HepG2 (cell line): ENCODE measurements around the gene SLC35E4. TPM values are rescaled to one million over a fixed set of nuclear protein-coding genes. Genes with fewer than 3 reads are reported as not detected.

ENCODE experiments used
- ATAC-seq: fragments of 200-7000 bp; cut with Tn5 transposase; 3 replicates; pipeline ENCODE4 v1.9.1; 2020; ENCODE audit warnings: mild to moderate bottlenecking, moderate library complexity
- BruUV-seq: library from RNA; stranded (reverse); fragments of 400-500 nt; replicated peaks from 2 replicates; lab custom pipeline; 2021; lab: Mats Ljungman, UMichigan
- CTCF ChIA-PET: fragments of 300-600 bp; formaldehyde crosslinking; extraction: SDS; loops from one replicate; lab custom pipeline; 2021; ENCODE audit warnings: low total read pairs, inconsistent platforms, low intra/inter-chr PET ratio; lab: Yijun Ruan, JAX
- POLR2A ChIA-PET: fragments of 350-600 bp; sonication (Branson Sonifier 250); formaldehyde crosslinking; loops from one replicate; lab custom pipeline; 2020; ENCODE audit warnings: antibody characterized with exemption, inconsistent platforms; lab: Yijun Ruan, JAX
- DNase-seq: peaks from one replicate; pipeline ENCODE4 v3.0.0-alpha.2; 2015; ENCODE audit warnings: low spot score
- FAIRE-seq: peaks from 3 replicates; lab custom pipeline; 2011; peaks lifted over from hg19 to GRCh38; lab: Jason Lieb, UNC
- H2AFZ ChIP-seq: one replicate; pipeline ENCODE4 v1.6.1; 2011; ENCODE audit warnings: low read length, inconsistent platforms
- H3K27ac ChIP-seq: fragments of 300-600 bp; 3 replicates; pipeline ENCODE4 v1.8.0; 2011; ENCODE audit warnings: mixed run types, mild to moderate bottlenecking, mixed read lengths, low read length, inconsistent platforms; ENCODE audit not compliant: insufficient read depth; ENCODE audit errors: extremely low read length
- H3K27me3 ChIP-seq, 2 experiments: fragments of 200-600 bp in 1 of 2; 2 replicates in 1 of 2; 3 replicates in 1 of 2; pipeline versions ENCODE4 v1.6.0 to v1.8.0; 2011; ENCODE audit warnings: low read length in 2 of 2, mild to moderate bottlenecking in 2 of 2, moderate library complexity in 2 of 2, inconsistent platforms in 1 of 2; ENCODE audit not compliant: insufficient read depth in 2 of 2, control insufficient read depth in 1 of 2
- H3K36me3 ChIP-seq, 2 experiments: fragments of 200-600 bp in 1 of 2; replicated peaks in 1 of 2; 2 replicates in 1 of 2; 3 replicates in 1 of 2; pipeline versions ENCODE4 v1.5.1 to v1.8.0; 2011; ENCODE audit warnings: low read length in 2 of 2, inconsistent platforms in 1 of 2; ENCODE audit not compliant: insufficient read depth in 2 of 2, control insufficient read depth in 1 of 2
- H3K4me1 ChIP-seq: 2 replicates; pipeline ENCODE4 v1.5.1; 2012; ENCODE audit warnings: low read length, inconsistent platforms; ENCODE audit not compliant: insufficient read depth
- H3K4me2 ChIP-seq: 2 replicates; pipeline ENCODE4 v1.6.0; 2011; ENCODE audit warnings: low read depth, low read length, inconsistent platforms
- H3K4me3 ChIP-seq, 3 experiments: fragments of 200-600 bp in 1 of 3; sonication (generic), shearing (Covaris generic) in 1 of 3; replicated peaks in 1 of 3; 2 replicates each; pipeline ENCODE4 v1.5.1; 2011 to 2016; ENCODE audit warnings: low read length in 3 of 3, inconsistent platforms in 2 of 3, low read depth in 2 of 3, mild to moderate bottlenecking in 2 of 3, control low read depth in 1 of 3, mixed read lengths in 1 of 3; ENCODE audit not compliant: insufficient read depth in 1 of 3
- H3K79me2 ChIP-seq: one replicate; pipeline ENCODE4 v1.6.1; 2011; ENCODE audit warnings: low read length, inconsistent platforms; ENCODE audit not compliant: insufficient read depth
- H3K9ac ChIP-seq: 2 replicates; pipeline ENCODE4 v1.6.0; 2011; ENCODE audit warnings: mild to moderate bottlenecking, low read depth, low read length, inconsistent platforms; ENCODE audit not compliant: insufficient read depth
- H3K9me3 ChIP-seq: 2 replicates; pipeline ENCODE4 v1.5.1; 2012; ENCODE audit warnings: mild to moderate bottlenecking, low read length
- H4K20me1 ChIP-seq: 2 replicates; pipeline ENCODE4 v1.6.0; 2011; ENCODE audit warnings: inconsistent platforms, mild to moderate bottlenecking, low read length, moderate library complexity; ENCODE audit not compliant: insufficient read depth
- ARID2 ChIP-seq: sonication (generic); formaldehyde crosslinking; IDR thresholded peaks from 2 replicates; pipeline ENCODE4 v1.8.1; 2022; ENCODE audit warnings: mild to moderate bottlenecking, missing genetic modification reagents, borderline replicate concordance
- GPN1 ChIP-seq: sonication (generic); formaldehyde crosslinking; IDR thresholded peaks from 2 replicates; pipeline ENCODE4 v1.5.1; 2020; ENCODE audit warnings: missing genetic modification reagents, borderline replicate concordance
- TOPORS ChIP-seq: sonication (generic); formaldehyde crosslinking; IDR thresholded peaks from 2 replicates; pipeline ENCODE4 v1.8.0; 2023; ENCODE audit warnings: mild to moderate bottlenecking, missing genetic modification reagents
- ZNF546 ChIP-seq: sonication (generic); formaldehyde crosslinking; conservative IDR thresholded peaks from 2 replicates; pipeline ENCODE4 v1.8.1; 2023; ENCODE audit warnings: mild to moderate bottlenecking, missing genetic modification reagents
- WGBS: methylation state at CpG from one replicate; pipeline ENCODE4 v1.1.6; 2017; ENCODE audit warnings: low lambda C conversion rate; 5-methylcytosine and 5-hydroxymethylcytosine counted together
- in situ Hi-C: cut with HindIII; loops from 2 replicates; pipeline ENCODE4 v1.10.0; 2017; ENCODE audit warnings: low pct_unique_long_range_greater_than_20kb; ENCODE audit not compliant: extremely low pct_ligation_motif_present
- intact Hi-C: fragments of 100-400 bp; cut with micrococcal nuclease; formaldehyde crosslinking; loops from one replicate; pipeline ENCODE4 v1.10.0; 2022; ENCODE audit not compliant: unreplicated experiment
- polyA plus RNA-seq, 8 experiments: library from polyadenylated mRNA; depleted of rRNA in 3 of 8; stranded (reverse) in 7 of 8; unstranded in 1 of 8; fragments of >200 nt; fragmentation: Illumina TruSeq in 4 of 8; extraction: Trizol in 4 of 8; gene quantifications; 2 replicates each; pipeline versions ENCODE4 v1.2.1 to v1.2.3, GENCODE V29; 2011 to 2016; ENCODE audit warnings: low read depth in 4 of 8, missing spikeins in 1 of 8, mixed read lengths in 1 of 8; ENCODE audit not compliant: insufficient read depth in 1 of 8
- total RNA-seq, 5 experiments: library from RNA; depleted of rRNA; stranded (reverse); fragments of >200 nt; fragmentation: Illumina TruSeq; extraction: Trizol; gene quantifications; 2 replicates each; pipeline ENCODE4 v1.2.3, GENCODE V29; 2016; ENCODE audit warnings: low read depth in 1 of 5
- TF ChIP-seq, protein P1 (sequence below): sonication (generic); formaldehyde crosslinking; IDR thresholded peaks from 2 replicates; pipeline ENCODE4 v1.5.0; 2020; ENCODE audit warnings: mild to moderate bottlenecking, missing genetic modification reagents
- TF ChIP-seq, protein P2 (sequence below): sonication (generic); formaldehyde crosslinking; IDR thresholded peaks from 2 replicates; pipeline ENCODE4 v1.5.0; 2020; ENCODE audit warnings: missing genetic modification reagents

Gene SLC35E4
- total and polyA plus RNA-seq, 2 of the 13 experiments (the other 11 are each of a cell fraction or from before 2014, with no cell fraction given) = 0.07 to 0.15 TPM

DNA sequence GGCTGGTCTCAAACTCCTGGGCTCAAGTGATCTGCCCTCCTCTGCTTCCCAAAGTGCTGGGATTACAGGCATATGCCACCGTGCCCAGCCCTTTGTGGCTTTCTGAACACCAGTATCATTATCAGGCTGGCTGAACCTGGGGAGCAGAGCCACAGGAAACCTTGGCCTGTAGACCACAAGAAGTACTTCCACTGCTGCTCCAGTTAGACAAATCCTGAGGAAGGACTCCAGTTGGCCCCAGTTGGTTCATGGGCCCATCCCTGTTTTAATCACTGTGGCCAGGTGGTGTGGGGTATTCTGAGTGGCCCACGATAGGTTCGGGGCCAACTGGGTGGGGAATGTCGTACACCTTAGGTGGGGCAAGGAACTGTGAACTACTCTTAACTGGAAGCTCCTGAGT, 37.6 kb downstream of the SLC35E4 start (continued):
- TF ChIP-seq, protein P1, sequence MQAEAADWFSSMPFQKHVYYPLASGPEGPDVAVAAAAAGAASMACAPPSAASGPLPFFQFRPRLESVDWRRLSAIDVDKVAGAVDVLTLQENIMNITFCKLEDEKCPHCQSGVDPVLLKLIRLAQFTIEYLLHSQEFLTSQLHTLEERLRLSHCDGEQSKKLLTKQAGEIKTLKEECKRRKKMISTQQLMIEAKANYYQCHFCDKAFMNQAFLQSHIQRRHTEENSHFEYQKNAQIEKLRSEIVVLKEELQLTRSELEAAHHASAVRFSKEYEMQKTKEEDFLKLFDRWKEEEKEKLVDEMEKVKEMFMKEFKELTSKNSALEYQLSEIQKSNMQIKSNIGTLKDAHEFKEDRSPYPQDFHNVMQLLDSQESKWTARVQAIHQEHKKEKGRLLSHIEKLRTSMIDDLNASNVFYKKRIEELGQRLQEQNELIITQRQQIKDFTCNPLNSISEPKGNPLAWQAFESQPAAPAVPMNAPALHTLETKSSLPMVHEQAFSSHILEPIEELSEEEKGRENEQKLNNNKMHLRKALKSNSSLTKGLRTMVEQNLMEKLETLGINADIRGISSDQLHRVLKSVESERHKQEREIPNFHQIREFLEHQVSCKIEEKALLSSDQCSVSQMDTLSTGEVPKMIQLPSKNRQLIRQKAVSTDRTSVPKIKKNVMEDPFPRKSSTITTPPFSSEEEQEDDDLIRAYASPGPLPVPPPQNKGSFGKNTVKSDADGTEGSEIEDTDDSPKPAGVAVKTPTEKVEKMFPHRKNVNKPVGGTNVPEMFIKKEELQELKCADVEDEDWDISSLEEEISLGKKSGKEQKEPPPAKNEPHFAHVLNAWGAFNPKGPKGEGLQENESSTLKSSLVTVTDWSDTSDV = no peak
- TF ChIP-seq, all 625 proteins: peak for 0

DNA sequence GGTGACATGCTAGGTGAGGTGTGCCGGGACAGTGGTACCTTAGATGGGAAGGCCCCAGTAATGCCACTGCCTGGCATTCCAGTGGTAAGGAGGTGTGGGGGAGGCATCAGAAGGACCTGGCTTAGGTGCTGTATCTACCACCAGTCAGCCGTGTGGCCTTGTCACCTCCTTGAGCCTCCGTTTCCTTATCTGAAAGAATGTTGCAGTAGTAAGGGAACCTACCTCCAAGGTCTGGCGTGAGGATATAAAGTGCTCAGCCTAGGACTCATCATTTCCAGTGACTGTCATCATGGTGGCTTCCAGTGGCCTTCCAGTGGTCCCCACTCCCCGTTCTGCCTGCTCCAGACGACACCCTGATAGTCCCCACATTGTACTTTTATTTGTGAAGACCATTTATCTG, 38.9 kb downstream of the SLC35E4 start:
- no peak for TF ChIP-seq ARID2
- TF ChIP-seq GPN1 = no peak
- TF ChIP-seq, protein P2, sequence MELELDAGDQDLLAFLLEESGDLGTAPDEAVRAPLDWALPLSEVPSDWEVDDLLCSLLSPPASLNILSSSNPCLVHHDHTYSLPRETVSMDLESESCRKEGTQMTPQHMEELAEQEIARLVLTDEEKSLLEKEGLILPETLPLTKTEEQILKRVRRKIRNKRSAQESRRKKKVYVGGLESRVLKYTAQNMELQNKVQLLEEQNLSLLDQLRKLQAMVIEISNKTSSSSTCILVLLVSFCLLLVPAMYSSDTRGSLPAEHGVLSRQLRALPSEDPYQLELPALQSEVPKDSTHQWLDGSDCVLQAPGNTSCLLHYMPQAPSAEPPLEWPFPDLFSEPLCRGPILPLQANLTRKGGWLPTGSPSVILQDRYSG (CRISPR knock-in tag) = no peak
- TF ChIP-seq TOPORS (CRISPR knock-in tag) = no peak
- no peak for TF ChIP-seq ZNF546
- TF ChIP-seq, all 625 proteins: peak for 0
- H3K27ac ChIP-seq = no peak overlapping the region
- CTCF ChIA-PET = no interaction called here
- POLR2A ChIA-PET = no interaction called here
- no peaks in the 10 kb centered on the region for H3K36me3 ChIP-seq
- no TSS peak for BruUV-seq
- in situ Hi-C loops = no loop called here
- no peak overlapping the region for H3K4me3 ChIP-seq
- peaks cover 0 to 21% of the 10 kb centered on the region in 2 experiments; a peak in 2 of 5 replicates for H3K27me3 ChIP-seq
- no peaks in the 10 kb centered on the region for H3K4me1 ChIP-seq
- no peak overlapping the region for H3K4me2 ChIP-seq
- intact Hi-C loops = no loop called here
- no peak overlapping the region for H3K9ac ChIP-seq
- no peak overlapping the region for H2AFZ ChIP-seq
- 0% methylated on average over 2 of the region's 6 CpGs for WGBS
- no peaks in the 10 kb centered on the region for H3K79me2 ChIP-seq
- DNase-seq (no peak), ATAC-seq (no peak), FAIRE-seq (no peak)
- no peaks in the 10 kb centered on the region for H3K9me3 ChIP-seq
- H4K20me1 ChIP-seq = no peaks in the 10 kb centered on the region
